ENCODE measurements around the gene ACP6.
"Not testable (repeated sequence)": the region's sequence is repeated elsewhere in the genome, so short reads cannot be mapped to it uniquely, and the experiment has no call there.

Gene ACP6

DNA sequence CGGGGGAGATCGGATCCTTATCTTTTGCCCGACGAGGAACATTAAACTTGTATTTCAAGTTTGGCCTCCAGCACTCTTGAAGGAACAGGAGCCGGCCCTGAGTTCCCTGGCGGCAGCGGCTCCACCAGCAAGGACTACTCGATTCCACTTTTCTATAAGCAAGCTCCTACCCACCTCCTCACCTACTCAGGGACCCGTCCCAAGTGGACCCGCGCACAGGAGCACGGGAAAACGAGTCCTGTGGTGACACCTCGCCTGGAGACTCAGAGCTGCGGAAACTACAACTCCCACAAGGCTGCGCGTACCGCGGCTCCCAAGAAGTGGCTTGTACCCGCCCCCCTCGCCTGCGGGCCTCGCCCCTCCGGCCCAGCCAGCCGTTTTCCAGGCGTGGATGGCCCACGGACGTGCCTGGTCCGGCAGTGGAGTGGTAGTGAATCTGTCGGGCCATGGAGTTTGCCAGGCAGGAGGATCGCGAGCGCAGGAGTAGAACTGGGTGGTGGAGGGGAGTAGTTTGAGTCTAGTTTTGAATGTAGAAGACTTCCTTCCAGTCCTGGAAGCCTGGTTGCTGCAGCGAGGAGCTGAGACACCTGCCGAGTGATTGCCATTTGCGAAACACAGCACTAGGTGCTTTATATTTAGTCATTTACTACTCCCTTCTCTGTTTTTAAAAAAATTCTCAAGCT, at the start of gene ACP6:
Gene ACP6, minus strand, starts transcription at position 206 of the 683 bp plus-strand sequence. CDS start 476 bp downstream, outside the sequence.
- DNase-seq (ENCODE audit: low spot score) = peak; percentile 91

- no peak for DNase-seq (ENCODE audit: low spot score)
These were observed 49.4 kb upstream of the ACP6 start for GRCh38 chr1:147719711-147720225.

DNA sequence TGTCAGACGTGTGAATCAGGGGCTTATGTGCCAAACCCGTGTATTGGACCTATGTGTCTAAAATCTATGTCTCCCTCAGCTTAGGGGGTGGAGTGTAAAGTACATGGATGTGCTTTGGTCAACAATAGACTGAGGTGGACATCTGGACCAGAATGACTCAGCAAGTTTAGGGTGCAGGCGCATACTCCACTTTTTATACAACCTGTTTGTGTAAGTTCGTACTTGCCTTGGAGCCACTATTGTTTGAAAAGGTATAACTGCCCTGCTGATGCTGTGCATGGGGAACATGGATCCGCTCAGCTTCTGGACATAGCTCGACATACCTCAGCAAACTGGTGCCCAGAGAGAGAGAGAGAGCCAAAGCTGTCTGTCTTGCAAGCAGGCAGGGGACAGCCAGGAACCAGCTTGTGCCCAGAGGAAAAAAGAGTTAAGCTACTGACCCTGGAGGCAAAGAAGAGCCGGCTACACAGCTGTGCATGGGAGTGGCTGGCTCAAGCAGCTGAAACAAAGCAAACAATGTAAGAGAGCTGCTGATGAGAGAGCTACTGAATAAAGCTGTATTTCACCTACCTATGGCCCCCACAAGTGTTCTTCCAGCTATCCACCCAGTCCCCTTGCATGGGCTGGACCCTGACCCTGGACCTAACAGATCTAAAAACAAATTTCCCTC, 48.8 kb upstream of the ACP6 start:
- DNase-seq (ENCODE audit: low spot score) = no peak

GRCh38 chr1:147717706-147718097, 47.4 kb upstream of the ACP6 start:
- DNase-seq (ENCODE audit: low spot score) = no peak

DNA sequence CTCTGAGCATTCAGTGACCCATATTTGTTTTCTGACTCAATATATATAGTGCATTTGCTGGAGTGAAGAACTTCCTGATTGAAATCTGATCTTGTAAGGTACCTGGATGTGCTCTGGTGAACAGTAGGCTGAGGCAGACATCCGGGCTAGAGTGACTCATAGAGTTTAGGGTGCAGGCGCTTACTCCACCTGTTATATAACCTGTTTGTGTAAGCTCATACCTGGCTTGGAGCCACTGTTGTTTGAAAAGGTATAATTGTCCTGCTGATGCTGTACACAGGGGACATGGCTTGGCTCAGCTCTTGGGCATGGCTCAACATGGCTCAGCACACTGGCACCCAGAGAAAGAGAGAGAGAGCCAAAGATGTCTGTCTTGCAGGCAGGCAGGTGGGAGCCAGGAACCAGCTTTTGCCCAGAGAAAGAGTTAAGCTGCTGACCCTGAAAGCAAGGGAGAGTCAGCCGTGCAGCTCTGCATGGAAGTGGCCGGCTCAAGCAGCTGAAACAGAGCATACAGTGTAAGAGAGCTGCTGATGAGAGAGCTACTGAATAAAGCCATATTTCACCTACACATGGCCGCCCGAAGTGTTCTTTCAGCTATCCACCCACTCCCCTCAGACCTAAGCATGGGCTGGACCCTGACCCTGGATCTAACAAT, 46.9 kb upstream of the ACP6 start:
- DNase-seq (ENCODE audit: low spot score) = no peak

DNA sequence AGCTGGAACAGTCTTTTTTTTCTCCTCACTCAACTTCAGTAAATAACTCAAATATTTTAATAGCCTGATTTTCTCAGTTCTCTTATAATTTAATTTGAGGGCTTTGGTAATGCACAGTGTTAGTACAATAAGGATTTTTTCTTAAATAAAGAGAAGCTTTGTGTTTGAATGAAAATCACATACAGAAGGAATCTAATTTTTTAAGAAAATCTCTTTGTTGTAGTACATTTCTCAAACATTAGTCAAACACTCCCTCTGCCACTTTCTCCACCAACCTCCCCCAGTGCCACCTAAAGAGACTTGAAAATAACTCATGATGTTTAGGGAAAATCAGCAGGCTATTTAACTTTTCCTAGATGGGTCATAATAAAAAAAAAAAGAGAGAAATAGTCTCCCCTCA, 42.3 kb upstream of the ACP6 start:
- no peak for DNase-seq (ENCODE audit: low spot score)

DNA sequence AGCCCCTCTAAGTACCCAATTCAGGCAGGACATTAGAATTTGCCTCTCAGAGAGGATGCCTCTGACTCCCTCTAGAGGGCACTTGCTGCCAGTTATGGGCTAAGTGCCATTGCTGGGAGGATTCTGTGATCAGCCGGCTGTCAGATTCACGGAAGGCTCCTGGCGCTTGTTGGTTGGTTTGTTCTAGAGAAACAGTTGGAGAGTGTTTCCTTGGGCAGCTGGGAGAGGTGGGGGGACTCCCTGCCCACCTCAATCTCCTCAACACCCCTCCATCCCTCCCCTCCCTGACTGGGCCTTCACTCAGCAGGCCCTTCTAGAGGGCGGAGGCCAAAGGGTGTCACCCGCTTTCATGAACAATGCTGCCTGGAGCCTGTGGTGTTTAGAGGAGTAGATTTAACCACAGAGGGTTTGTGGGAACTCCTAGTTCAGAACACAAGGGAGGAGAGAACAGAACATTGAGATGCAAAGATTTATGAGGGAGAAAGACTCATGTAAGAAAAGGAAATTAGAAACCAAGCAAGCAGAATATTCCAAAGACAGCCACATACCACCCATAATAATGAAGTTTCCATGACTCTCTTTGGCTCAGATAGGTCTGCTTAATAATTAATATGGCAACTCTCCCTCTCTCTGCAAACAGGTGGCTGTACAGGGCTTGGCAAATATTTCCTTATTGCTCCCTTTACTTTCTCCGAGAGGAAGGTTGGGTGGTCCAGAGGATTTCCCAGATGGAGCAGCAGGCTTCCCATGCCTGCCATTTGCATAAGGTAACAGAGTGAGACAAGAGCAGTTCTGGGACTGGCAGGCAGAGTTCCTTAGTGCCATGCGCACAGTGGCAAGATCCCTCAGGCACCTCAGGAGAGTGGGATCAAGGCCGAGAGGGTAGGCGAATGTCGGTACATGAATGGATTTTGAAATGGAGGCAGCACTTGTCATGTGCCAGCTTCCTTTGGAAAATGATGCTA, 30.0 kb upstream of the ACP6 start:
- peak; percentile 63 for DNase-seq (ENCODE audit: low spot score)

DNA sequence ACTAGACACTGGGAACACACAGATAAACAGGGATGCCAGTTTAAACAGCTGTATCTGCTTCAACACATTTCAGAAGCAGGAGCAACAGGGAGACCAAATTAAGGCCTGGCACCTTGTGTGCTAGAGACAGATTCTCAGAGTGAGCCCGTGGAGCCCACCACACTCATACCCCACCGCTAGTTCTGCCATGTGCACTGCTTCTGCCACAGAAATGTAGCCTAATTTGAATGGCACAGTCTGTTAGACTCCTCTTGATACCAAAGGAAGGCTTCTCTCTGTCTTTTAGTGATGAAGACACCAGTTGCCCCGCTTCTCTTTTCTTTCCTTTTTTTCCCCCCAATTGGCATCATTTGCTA, 29.3 kb upstream of the ACP6 start:
- no peak for DNase-seq (ENCODE audit: low spot score)

DNA sequence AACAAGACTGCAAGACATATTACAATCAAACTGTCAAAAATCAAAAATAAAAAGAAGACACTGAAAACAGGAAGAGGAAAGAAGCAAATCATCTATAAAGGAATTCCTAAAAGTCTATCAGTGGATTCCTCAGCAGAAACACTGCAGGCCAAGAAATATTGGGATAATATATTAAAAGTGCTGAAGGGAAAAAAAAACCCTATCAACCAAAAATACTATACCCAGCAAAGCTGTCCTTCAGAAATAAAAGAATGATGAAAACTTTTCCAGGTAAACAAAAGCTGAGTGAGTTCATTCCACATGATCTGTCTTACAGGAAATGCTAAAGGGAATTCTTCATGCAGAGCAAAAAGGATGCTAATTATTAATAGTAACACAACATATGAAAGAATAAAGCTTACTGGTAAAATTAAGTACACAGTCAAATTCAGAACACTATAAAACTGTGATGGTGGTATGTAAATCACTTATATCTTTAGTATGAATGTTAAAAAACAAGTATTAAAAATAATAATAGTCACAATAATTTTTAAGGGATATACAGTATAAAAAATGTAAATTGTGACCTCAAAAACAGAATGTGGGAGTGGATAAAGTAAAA, 12.9 kb upstream of the ACP6 start:
- DNase-seq (ENCODE audit: low spot score) = no peak

- not testable (repeated sequence) for DNase-seq (ENCODE audit: low spot score)
These were observed 10.4 kb upstream of the ACP6 start for GRCh38 chr1:147680608-147681235.

GRCh38 chr1:147677681-147678080, 7.4 kb upstream of the ACP6 start:
- DNase-seq (ENCODE audit: low spot score) = not testable (repeated sequence)

- DNase-seq (ENCODE audit: low spot score) = no peak
These were observed 6.2 kb upstream of the ACP6 start for GRCh38 chr1:147676311-147677085.

DNA sequence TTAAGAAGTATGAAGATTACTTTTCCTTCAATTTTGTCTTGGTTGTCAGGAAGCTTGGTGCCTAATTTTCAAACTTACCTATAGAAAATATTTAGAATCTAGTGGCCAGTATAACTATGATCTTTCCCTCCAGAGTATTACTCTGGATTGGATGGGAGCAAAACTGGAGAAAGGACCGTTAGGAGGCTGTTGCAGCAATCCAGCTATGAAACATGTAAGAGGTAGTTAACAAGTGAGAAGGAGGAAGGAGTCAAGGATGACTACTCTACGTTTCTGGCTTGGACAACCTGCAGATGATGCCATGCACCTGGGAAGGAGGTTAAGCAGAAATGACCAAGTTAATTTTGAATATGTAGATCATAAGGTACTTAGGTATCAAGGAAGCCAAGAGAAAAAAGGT, 3.5 kb upstream of the ACP6 start:
- no peak for DNase-seq (ENCODE audit: low spot score)

DNA sequence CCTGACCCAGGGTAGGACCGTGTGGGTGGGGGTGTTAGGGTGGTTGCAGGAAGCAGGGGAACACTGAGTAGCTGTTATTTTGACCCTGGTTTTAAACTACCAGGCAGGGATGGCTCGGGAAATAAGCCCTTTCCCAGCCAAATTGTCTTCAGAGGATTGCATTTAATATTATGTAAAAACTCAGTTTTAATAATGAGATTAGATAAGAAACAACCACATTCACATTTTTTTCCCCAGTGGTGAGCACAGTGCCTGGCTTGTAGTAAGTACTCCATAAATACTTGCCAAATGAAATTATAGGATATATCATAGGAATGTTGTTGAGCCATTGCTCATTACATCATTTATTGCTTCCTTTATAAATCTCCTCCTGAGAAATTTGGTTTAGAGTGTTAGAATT, 3.1 kb upstream of the ACP6 start:
- DNase-seq (ENCODE audit: low spot score) = no peak

DNA sequence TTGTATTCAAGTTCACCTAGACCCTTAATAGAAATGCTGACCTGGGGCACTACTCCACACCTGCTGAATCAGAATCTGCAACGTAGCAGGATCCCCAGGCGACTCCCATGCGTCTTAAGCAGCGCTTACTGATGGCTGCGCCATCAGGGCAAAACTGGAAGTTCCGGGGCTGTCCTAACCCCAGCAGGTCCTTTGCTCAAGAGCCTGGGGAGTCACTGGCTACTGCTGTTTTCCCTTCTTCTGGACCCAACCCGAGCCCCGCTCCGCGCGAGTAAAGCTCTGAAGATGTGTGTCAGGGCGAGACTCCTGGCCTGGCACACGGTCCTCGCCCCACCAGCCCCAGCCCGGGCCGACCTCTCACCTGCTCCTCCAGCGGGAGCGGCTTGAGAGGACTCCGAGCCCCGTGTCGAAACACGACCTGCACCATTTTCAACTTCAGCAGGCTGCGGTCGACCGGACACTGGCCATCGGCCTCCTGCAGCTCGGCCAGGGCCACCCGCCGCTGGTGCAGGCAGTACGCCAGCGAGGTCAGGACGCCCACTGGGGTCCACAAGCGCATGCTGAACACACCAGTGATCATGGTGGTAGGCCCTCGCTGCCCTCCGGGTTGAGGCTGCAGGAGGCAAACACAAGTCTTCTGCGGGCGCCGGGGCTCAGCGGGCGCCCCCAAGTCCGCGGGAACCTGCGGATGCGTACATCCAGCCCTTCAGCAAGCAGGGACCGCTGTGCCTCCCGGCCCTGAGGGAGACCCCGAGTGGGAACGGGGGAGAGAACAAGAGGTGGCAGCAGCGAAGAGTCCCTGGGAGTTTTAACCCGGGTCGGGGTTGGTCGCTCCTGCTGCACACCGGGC, 630 bp downstream of the ACP6 start:
- DNase-seq (ENCODE audit: low spot score) = peak; percentile 40

- DNase-seq (ENCODE audit: low spot score) = peak; percentile 22
These were observed 4.8 kb downstream of the ACP6 start for GRCh38 chr1:147665521-147665920.

GRCh38 chr1:147664206-147664605, 6.1 kb downstream of the ACP6 start:
- no peak for DNase-seq (ENCODE audit: low spot score)

DNA sequence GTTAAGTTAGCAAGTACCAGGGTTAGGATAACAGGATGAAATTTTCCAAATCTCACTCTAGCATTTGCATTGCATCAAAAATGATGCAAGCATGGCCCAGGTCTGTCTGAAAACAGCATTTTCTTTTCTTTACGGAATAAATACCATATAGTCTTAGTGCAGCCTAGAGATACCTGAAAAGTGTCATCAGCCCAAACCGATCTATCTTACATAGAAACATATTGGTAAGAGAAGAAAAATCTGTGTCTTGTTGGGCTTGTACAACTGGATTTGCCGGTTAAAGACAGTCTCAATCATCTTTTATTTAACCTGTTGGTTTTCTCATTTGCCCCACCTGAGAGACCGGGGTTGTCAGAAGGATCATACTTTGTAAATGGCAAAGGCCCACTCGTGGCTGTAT, 15.8 kb downstream of the ACP6 start:
- DNase-seq (ENCODE audit: low spot score) = no peak

DNA sequence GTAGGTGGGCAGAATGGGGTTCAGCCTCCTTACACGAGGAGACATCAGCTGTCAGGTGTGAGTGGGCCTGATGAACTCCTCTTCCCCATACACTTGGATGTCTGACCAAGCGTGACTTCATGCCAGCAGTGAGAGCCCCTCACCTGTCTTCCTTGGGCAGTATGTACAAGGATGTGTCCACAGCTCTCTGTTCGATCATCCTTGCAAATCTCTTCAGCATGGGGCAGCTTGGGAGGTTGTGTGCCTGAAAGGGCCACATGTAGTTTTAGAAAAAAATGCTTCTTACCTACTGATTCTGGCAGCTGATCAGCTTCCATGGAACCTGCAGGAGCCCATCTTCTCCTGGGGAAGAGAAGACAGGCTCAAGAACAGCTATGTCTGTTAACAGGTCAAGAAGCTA, 18.0 kb downstream of the ACP6 start:
- DNase-seq (ENCODE audit: low spot score) = no peak
